Parathyroid adenoma (tissue), 2 donors: ENCODE results near the gene CCDC57.

ENCODE experiments used
- H2AFZ ChIP-seq: fragments of 300-600 bp; sonication (generic); one replicate; pipeline ENCODE4 v1.7.0; 2017; ENCODE audit warnings: antibody characterized with exemption, mild to moderate bottlenecking
- H3K27ac ChIP-seq: fragments of 300-600 bp; sonication (generic); one replicate; pipeline ENCODE4 v1.7.0; 2017
- H3K27me3 ChIP-seq: fragments of 300-600 bp; sonication (generic); one replicate; pipeline ENCODE4 v1.7.0; 2017; ENCODE audit warnings: low read length; ENCODE audit not compliant: control insufficient read depth, insufficient read depth
- H3K36me3 ChIP-seq: fragments of 300-600 bp; sonication (generic); one replicate; pipeline ENCODE4 v1.7.0; 2017; ENCODE audit warnings: low read length; ENCODE audit not compliant: control insufficient read depth, insufficient read depth
- H3K4me1 ChIP-seq: fragments of 300-600 bp; sonication (generic); one replicate; pipeline ENCODE4 v1.7.0; 2017; ENCODE audit warnings: control low read depth
- H3K4me2 ChIP-seq: fragments of 300-600 bp; sonication (generic); one replicate; pipeline ENCODE4 v1.7.0; 2017; ENCODE audit warnings: low read length
- H3K4me3 ChIP-seq: fragments of 300-600 bp; sonication (generic); one replicate; pipeline ENCODE4 v1.7.0; 2017; ENCODE audit warnings: low read depth, low read length
- H3K79me2 ChIP-seq: fragments of 300-600 bp; sonication (generic); one replicate; pipeline ENCODE4 v1.7.0; 2017; ENCODE audit warnings: control low read depth
- H3K9ac ChIP-seq: fragments of 300-600 bp; sonication (generic); one replicate; pipeline ENCODE4 v1.7.0; 2017; ENCODE audit warnings: mild to moderate bottlenecking
- H3K9me3 ChIP-seq: fragments of 300-600 bp; sonication (generic); one replicate; pipeline ENCODE4 v1.7.0; 2017; ENCODE audit warnings: low read length; ENCODE audit not compliant: control insufficient read depth
- CTCF ChIP-seq: fragments of 300-600 bp; sonication (generic); IDR thresholded peaks from one replicate; pipeline ENCODE4 v1.7.0; 2017; ENCODE audit warnings: antibody characterized with exemption, mild to moderate bottlenecking
- donor health status: primary hyperparathyroidism.

The CCDC57 gene

DNA sequence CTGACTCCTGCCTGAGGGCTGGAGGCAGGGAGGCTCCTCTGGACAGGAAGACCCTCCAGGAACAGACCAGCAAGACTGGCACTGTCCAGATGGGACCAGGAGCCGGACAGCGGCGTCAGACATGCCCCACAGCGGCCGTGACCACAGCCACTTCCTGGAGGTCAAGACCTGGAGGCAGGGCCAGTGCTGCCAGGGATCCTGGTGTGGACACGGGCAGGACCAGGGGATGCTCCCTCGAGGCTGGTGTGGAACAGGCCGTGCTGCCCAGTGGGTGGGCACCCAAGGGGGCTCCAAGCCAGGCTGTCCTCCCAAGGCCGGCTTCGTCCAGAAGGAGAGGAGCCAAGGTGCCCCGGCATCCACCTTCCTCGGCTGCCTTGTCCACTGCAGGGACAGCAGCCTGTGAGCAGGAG lies 4.5 kb upstream of the CCDC57 start:
- Histone ChIP-seq H3K27ac (peak overlapping the region; percentile 75), H3K4me3 (peak overlapping the region; percentile 26), H2AFZ (peak overlapping the region; percentile 75), H3K9ac (no peak overlapping the region), H3K36me3 (no peaks in the 10 kb centered on the region), H3K79me2 (no peaks in the 10 kb centered on the region), H3K27me3 (no peaks in the 10 kb centered on the region), H3K4me2 (peak overlapping the region; percentile 60), H3K9me3 (no peaks in the 10 kb centered on the region), H3K4me1 (peaks cover 22% of the 10 kb centered on the region)
- TF ChIP-seq CTCF, result no peak

- Histone ChIP-seq H3K79me2 (no peaks in the 10 kb centered on the region), H3K4me3 (peak overlapping the region; percentile 26), H3K36me3 (no peaks in the 10 kb centered on the region), H3K4me1 (peaks cover 27% of the 10 kb centered on the region), H3K4me2 (peak overlapping the region; percentile 60), H3K9me3 (no peaks in the 10 kb centered on the region), H3K27me3 (no peaks in the 10 kb centered on the region), H3K9ac (no peak overlapping the region), H2AFZ (peak overlapping the region; percentile 75), H3K27ac (peak overlapping the region; percentile 75)
- TF ChIP-seq CTCF, result no peak
These were observed 3.9 kb upstream of the CCDC57 start for GRCh38 chr17:82216301-82217119.

- H2AFZ ChIP-seq, result peak overlapping the region; percentile 75
- H3K79me2 ChIP-seq, result peaks cover 3% of the 10 kb centered on the region
- no peaks in the 10 kb centered on the region for H3K36me3 ChIP-seq
- peak overlapping the region; percentile 75 for H3K27ac ChIP-seq
- H3K27me3 ChIP-seq, result no peaks in the 10 kb centered on the region
- no peak overlapping the region for H3K4me3 ChIP-seq
- H3K4me1 ChIP-seq, result peaks cover 27% of the 10 kb centered on the region
- TF ChIP-seq CTCF, result no peak
- H3K9ac ChIP-seq, result no peak overlapping the region
- no peak overlapping the region for H3K4me2 ChIP-seq
- H3K9me3 ChIP-seq, result no peaks in the 10 kb centered on the region
These were observed 3.3 kb upstream of the CCDC57 start for GRCh38 chr17:82215972-82216300.

GRCh38 chr17:82215095-82215971 lies 2.7 kb upstream of the CCDC57 start:
- TF ChIP-seq CTCF, result no peak
- no peak overlapping the region for H3K4me3 ChIP-seq
- H3K4me1 ChIP-seq, result peaks cover 27% of the 10 kb centered on the region
- H3K9ac ChIP-seq, result no peak overlapping the region
- H2AFZ ChIP-seq, result no peak overlapping the region
- peak overlapping the region; percentile 75 for H3K27ac ChIP-seq
- no peak overlapping the region for H3K4me2 ChIP-seq
- no peaks in the 10 kb centered on the region for H3K9me3 ChIP-seq
- H3K27me3 ChIP-seq, result no peaks in the 10 kb centered on the region
- peaks cover 3% of the 10 kb centered on the region for H3K79me2 ChIP-seq
- no peaks in the 10 kb centered on the region for H3K36me3 ChIP-seq
